GM18867 (cell line): Measurements from ENCODE around the gene LPIN1.
A peak's percentile ranks its signal among the peaks of the same experiment; 100 is the strongest.

Source experiments
- ATAC-seq: cut with Tn5 transposase; IDR thresholded peaks from one replicate; pipeline ENCODE4 v1.9.1; 2021; ENCODE audit warnings: mild to moderate bottlenecking, moderate library complexity; ENCODE audit not compliant: unreplicated experiment

Gene LPIN1

DNA sequence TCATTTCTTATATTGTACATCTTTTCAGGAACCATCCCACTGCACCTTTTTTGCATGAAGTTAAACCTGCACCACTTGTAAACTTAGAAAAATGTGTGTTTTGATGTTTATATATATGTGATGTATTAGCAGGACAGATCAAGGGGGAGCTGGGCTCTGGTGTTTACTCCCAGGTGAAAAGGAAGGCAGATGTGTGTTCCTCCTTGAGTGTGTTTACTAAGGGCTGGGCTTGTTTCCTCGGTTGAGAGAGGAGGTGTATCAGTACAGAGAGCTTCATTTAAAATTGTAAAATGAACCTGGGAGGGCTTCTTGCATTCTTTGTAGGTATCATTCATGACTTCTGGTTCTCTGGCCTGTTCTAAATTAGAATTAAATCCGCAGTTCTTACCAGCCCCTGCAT, 14.8 kb downstream of the LPIN1 start:
- no peak for ATAC-seq

DNA sequence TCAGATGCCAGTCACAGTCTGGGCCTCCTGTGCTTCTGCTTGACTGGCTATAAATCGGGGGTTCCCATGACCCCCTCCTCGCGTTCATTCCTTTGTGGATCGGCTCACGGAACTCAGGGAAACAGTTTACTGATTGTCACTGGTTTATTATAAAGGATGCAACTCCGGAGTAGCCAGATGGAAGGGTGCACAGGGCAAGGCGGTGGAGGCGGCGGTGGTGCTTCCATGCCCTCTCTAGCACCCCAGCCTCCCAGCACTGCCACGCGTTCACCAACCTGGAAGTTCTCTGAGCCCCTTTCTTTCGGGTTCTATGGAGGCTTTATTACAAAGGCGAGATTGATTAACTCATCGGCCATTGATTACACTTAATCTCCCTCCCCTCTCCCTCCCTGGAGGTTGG, 15.6 kb downstream of the LPIN1 start:
- no peak for ATAC-seq

DNA sequence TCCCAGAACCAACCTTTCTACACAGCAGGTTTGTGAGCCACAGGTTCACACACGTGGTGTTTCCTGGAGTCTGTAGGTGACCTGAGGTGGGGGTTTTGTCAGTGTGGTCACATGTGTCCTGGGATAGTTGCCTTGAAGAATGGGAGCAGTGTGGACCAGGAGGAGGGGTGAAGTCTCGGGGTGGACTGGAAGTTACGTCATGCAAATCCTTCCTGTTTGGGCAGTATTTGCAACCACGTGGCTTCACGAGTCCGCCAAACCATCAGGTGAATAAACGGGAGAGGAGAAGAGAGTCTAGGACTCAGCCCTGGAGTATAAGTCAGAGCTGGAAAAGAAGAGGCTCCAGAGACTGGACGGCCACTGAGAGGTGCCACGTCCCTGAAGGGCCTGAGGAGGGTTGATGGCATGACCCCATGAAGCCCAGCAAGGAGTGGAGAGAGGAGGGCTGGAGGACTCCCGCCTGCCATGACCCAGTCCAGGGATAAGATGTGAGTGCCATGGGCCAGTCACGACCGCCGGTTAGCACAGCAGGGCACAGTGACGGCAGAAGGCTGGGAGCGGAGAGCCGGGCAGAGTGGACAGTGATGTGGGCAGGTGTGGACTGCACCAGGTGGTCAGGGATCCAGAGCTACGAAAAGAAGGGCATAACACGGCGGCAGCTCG, 16.5 kb downstream of the LPIN1 start:
- ATAC-seq = no peak

DNA sequence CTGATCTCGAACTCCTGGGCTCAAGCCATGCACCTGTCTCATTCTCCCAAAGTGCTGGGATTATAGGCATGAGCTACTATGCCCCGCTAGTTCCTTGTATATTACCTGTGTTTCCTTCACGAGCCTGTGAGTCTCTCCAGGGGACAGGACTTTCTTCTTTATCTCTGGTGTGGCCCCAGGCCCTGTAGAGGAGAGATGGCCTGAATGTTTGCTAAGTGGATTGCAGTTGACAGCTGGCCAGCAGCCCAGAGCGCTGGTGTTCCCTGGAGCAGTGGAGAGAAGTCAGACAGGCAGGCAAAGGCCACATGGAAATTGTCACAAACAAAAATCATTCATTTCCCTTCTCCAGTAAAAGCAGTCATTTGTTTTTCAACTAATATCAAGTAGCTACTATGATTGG, 17.9 kb downstream of the LPIN1 start:
- no peak for ATAC-seq

DNA sequence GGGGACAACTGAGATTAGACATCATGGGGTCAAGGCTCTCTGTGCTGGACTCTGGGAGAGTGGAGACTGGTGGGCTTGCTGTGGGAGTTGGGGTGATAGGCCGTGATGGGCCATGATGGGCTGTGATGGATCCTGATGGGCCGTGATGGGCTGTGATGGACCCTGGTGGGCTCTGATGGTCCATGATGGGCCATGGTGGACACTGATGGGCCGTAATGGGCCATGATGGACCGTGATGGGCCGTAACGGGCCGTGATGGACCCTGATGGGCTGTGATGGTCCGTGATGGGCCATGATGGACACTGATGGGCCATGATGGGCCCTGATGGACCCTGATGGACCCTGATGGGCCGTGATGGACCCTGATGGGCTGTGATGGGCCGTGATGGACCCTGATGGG, 18.5 kb downstream of the LPIN1 start:
- no peak for ATAC-seq

DNA sequence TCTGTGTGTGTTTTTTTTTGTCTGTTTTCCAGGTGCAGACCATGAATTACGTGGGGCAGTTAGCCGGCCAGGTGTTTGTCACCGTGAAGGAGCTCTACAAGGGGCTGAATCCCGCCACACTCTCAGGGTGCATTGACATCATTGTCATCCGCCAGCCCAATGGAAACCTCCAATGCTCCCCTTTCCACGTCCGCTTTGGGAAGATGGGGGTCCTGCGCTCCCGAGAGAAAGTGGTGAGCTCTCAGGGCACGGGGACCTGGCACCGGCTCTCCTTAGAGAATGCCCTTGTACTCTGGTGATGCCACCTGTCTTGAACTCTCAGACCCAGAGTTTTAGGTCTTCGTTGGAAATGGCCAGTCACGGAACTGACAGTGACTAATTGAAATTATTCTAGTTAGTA, 19.1 kb downstream of the LPIN1 start:
- ATAC-seq = no peak

DNA sequence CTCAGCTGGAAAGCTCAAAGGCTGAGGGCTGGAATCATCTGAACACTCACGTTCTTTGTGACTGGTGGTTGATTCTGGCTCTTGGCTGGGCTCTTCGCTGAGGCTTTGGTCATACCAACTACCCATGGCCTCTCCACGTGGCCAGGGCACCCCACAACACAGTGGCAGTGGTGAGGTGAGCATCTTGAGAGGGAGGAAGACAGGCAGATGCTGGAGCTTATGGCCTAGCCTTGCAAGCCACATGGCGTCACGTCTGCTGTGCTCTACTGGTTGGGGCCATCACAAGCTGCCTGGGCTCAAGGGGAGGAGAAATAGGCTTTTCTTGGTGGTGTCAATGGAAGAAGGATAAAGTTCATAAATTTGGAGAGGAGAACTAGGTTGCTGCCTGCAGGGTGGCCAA, 19.6 kb downstream of the LPIN1 start:
- ATAC-seq = no peak

DNA sequence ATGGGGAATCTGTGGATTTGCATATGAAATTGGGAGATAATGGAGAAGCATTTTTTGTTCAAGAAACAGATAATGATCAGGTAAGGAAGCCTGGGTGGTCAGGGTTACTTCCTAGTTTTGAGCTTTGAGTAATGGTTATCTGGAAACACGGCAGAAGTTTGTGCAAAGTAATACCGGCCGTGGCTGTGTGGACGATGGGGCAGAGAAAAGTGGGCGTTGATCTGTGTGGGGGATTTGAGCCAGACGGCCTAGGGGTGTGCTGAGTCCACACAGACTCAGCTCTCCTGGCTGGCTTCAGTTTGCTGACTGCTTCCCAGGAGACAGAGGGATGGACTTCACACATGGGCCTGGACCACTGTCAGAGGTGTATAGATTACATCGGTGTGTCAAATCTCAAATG, 21.3 kb downstream of the LPIN1 start:
- no peak for ATAC-seq

DNA sequence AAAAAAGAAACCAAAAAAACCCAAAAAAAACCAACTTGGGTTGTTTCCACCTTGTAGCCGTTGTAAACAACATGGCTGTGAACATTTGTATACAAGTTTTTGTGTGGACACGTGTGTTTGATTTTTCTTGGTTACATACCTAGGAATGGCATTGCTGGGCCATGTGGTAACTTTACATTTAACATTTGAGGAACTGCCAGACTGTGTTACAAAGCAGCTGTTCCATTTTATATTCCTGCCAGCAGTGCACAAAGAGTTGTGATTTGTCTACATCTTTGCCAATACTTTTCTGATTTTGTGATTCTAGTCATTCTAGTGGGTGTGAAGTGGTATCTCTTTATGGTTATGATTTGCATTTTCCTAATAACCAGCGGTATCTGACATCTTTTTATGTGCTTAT, 22.5 kb downstream of the LPIN1 start:
- no peak for ATAC-seq

DNA sequence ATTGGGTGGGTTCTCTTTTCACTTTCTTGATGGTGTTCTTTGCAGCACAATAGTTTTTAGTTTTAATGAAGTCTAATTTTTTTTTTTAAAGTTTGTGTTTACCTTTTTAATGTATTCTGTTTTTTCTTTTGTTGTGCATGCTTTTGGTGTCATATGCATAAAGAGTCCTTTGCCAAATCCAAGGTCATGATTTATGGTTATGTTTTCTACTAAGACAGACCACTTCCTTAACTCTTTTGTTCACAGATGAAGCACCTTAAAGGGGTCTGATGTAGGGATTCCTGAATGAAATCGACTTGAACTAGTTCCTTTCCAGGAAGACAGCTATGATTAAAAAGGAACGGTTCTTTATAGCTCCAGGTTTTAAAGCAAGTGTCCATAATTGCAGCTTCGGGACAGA, 23.1 kb downstream of the LPIN1 start:
- ATAC-seq = no peak

DNA sequence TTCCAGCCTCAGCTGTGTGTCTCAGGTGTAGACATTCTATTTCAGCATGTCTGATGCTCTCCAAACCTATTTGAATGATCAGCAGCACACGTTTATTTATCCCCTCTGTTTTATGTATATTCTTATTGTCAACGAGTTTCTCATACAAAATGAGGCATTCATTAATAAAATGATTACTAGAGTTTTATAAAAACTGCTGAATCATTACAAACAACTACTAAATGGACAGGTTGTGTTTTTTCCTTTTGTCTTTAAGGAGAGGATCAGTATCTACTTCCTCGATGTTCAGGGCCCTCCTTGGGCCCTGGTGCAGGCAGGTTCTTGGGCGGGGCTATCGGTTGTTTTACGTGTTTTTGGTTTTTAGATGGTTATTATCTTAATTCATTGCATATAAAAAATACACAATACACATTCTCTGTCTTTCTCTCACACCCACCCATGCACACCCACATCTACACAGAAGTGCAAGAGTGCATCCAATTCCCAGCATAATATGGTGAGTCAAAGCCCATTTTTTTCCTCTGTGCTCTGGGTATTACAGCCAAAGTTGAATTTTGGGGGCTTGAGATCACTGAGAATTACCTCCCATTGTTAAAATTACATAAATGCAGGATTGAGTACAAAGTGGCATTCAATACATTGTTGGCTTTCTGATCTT, 24.2 kb downstream of the LPIN1 start:
- ATAC-seq = no peak

DNA sequence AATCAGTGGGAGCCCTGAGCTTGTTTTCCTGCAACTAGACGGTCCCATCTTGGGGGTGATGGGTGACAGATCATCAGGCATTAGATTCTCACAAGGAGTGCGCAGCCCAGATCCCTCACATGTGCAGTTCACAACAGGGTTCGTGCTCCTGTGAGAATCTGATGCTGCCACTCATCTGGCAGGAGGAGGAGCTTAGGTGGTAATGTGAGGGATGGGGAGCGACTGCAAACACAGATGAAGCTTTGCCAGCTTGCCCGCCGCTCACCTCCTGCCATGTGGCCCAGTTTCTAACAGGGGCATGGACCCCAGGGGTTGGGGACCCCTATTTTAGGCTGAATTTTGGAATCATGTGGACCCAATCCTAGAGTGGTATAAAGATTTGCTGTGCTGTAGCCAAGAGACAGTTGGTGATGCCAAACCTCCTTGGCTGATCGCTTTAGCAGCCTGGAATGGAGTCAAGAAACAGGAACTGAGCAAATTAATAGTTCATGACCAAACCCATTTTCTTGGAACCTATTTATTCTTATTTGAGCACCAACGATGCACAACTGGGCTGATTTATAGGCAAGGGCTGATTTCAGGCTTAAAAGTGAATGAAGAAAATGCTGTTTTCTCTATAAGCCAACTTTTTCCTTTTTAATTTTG, 25.7 kb downstream of the LPIN1 start:
- ATAC-seq = no peak

DNA sequence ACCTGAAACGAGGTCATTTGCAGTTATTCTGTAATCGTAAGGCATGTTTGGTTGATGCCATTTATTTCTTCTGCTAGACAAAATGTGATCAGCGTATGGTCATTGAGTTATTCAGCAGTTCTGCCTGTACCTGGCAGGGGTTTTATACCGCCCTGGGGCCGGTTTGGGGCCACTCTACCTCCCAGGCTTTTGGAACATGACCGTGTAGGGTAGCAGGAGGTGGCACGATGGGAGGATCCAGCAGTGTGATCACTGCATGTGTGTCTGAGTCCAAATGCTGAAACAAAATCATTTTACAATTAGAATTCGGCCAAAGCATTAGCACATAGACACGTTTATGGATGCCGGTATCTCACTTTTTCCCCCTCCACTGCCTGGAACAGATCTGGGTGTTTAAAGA, 26.7 kb downstream of the LPIN1 start:
- no peak for ATAC-seq

DNA sequence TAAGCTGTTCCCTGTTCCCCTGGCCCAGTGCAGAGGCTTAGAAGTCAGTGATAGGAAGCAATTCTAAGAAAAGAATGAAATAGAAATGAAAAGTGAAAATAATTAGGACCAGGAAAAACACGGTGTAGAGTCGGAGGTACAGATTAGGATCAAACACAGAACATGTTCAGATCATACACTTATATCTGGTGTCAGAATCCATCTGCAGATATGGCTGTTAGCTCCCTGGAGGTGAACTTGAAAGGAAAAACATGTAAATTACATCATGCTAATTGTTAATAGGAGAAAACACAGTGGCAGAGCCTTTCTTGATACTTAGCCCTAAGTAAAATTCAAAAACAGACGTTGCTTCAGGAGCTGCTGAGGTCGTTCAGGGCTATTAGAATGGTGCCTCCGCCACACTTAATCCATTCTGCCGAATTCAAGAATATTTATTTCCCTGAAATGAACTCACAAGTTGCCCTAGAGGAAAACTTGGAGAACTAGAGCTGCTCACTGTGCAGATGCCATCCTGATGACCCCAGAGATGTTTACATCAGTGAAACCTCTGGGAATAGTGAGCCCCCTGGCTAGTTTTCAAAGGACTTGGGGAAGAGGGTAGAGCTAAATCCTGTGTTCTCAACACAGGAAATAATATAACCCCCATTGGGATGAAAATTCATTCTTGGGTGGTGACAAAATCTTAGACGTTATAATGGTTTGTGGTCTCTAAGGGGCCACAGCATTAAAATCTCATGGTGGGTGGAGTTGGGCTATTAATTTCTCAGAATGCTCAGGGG, 27.5 kb downstream of the LPIN1 start:
- no peak for ATAC-seq

DNA sequence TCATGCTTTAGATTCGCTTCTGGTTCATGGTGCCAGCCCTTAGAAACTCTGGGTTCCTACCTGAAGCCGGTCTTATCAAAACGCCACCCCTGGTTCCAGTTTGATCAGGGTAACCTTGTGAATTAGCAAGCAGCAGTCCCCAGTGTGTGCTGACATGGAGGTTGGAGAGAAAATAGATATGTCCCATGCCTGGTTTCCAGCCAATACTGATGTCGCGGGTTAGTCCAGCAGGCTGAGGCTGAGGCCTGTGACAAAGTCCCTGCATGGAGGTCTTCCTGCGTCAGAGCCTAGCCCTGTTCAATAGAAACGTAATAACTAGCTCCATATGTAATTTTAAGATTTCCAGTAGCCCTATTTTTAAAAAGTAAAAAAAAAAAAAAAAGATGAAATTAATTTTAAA, 28.2 kb downstream of the LPIN1 start:
- no peak for ATAC-seq

DNA sequence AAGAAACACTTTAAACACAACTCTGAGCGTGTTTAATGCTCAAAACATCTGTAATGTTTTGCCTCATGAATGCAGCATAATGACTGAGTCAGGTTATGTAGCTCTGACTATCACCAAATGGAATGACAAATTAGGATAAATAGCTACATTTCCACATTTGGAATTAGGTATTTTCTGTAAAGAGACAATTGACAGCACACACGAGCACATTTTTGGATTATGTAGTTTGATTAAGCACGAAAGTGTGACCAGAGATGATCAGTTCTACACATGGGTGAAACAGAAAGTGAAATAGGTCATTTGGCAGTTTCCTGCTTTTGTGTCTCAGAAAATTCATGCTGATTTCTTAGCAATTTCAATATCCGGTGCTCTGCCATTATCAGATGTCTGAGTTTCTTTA, 29.0 kb downstream of the LPIN1 start:
- ATAC-seq = peak; percentile 84

DNA sequence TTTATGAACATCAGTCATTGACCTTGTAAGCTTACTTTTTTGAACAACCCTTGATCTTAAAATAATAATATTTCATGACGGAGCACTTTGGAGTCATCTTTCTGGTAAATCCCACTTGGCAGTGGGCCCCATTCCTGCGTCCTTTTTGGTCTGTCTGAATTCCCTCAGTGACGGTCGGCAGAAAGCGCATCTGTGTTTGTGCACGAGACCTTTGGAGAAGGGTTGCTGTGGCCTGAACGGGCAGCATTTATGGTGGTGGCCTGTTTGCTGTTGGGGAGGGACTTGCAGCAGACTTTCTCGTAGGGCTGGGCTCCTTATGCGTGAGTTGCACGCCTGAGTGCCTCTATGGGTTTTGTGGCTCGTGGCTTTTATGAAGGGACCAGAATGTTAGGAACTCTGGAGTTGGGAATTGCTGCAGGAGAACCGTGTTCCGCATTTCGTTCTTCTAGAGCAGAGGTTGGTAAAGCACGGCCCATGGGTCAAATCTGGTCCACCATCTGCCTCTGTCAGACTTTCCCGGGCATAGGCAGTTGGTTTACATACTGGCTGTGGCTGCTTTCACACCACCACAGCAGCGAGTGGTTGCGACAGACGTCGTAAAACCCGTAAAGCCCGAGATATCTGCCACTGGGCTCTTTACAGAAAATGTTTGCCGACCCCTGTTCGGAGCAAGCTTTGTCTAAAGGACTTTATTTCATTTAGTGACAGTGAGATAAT, 30.8 kb downstream of the LPIN1 start:
- no peak for ATAC-seq

DNA sequence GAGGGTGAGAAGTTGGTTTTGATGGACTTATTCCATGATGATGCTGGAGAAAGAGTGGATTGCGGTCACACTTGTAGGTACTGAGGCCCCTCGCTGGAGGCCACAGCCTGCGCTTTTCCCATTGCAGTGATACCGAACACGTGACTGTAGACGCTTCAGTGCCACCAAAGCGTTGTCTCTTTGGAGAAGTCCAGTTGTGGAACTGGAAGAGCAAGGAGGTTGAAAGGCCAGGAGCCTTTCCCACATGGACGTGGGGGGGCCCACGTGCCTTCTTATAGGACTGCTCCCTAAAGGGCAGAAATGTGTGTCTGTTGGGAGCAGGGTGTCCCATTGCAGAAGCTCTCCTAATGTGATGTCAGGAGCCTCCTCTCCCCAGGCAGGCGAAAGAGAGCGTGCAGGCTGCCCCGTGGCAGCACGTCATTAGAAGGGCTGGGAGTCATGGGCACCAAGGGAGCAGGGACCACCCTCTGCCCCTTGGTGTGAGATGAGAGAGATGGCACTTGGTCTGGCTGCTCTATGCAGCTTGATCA, 31.5 kb downstream of the LPIN1 start:
- no peak for ATAC-seq

DNA sequence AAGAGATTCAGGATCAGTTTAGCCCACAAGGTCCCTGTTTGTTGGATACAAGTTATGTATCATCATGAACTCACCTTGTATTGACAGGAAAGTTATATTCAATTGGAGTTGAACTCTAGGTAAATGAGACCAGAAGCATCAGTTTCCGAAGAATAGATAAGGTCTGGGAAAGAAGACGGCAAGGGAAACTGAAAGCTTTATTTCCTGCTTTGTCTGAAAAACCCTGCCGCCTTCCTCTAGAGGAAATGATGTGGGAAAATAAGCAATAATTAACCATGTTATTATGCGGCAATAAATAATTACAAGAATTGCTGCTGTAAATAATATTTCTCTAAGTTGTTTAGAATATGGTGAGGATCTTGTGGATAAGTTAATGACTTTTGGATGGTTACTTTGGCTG, 32.0 kb downstream of the LPIN1 start:
- ATAC-seq = no peak

DNA sequence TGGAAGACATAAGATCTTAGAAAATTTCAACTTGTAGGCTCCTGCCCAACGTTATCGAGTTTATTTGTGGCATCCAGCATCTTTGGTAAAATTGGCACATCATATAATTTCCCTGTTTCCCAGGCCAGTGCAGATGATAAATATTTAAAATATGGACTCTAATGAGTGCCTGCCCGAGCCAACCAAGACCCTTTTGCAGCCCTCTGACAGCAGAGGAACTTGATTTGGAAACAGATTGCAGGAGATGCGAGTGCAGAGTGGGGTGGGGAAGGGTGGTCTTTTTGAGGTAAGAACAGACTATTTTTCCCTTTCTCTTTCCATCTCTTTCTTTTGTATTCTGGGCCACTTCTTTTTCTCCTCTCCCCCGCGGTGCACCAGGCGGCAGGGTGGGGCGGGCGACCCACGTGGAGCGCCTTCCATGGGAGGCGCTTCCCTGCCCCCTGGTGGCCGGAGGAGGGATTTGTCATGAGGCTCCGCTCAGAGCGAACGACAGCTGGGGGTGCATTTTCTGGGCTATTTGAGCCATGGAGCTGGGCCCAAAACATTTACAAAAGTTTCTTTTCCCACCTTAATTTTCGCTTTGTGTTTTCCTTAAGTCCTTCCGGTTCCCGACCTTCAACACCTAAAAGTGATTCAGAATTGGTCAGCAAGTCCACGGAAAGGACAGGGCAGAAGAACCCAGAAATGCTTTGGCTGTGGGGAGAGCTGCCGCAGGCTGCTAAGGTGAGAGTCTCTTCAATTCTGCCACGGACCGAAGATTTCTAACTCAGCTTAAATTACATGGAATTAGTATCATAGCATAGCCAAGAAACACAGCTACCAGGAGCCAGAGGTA, 32.7 kb downstream of the LPIN1 start:
- ATAC-seq = peak; percentile 87
